Activated T-helper 17 cell treated with anti-CD3 and anti-CD28 coated beads, Interleukin-2, amount 50 U/mL, for 72 hours (primary cell): ENCODE measurements around the gene APEH. TPM values are rescaled to one million over a fixed set of nuclear protein-coding genes. Genes with fewer than 3 reads are reported as not detected.
A peak's percentile ranks its signal among the peaks of the same experiment; 100 is the strongest.
"Not testable (repeated sequence)": the region's sequence is repeated elsewhere in the genome, so short reads cannot be mapped to it uniquely, and the experiment has no call there.

ENCODE experiments used
- ATAC-seq: fragments of 150-1000 bp; cut with Tn5 transposase; replicated peaks from 2 replicates; pipeline ENCODE4 v1.10.0; 2021; ENCODE audit warnings: mild to moderate bottlenecking, moderate library complexity
- H3K27ac Mint-ChIP-seq: one replicate; pipeline ENCODE4 v1.8.0; 2022; ENCODE audit warnings: mixed read lengths
- H3K27me3 Mint-ChIP-seq: one replicate; pipeline ENCODE4 v1.8.0; 2022; ENCODE audit warnings: mixed read lengths
- H3K36me3 Mint-ChIP-seq: one replicate; pipeline ENCODE4 v1.8.0; 2022; ENCODE audit warnings: low read depth, mild to moderate bottlenecking, mixed read lengths
- H3K4me1 Mint-ChIP-seq: one replicate; pipeline ENCODE4 v1.8.0; 2022; ENCODE audit warnings: mixed read lengths
- H3K4me3 Mint-ChIP-seq: one replicate; pipeline ENCODE4 v1.8.0; 2022; ENCODE audit warnings: mild to moderate bottlenecking, mixed read lengths
- H3K9me3 Mint-ChIP-seq: one replicate; pipeline ENCODE4 v1.8.0; 2022; ENCODE audit warnings: mixed read lengths
- total RNA-seq, 2 donors: library from RNA; stranded (reverse); gene quantifications; one replicate each; pipeline ENCODE4 v1.2.3, GENCODE V29; 2022

APEH gene
- total RNA-seq, 2 donors from 2014 or later: 88.6 to 184 TPM

- H3K9me3 Mint-ChIP-seq: not testable (repeated sequence)
Observed at GRCh38 chr3:49686346-49686745, 12.2 kb downstream of the APEH start.

GRCh38 chr3:49686769-49687423, 12.7 kb downstream of the APEH start:
- not testable (repeated sequence) for H3K27me3 Mint-ChIP-seq, H3K27ac Mint-ChIP-seq, H3K9me3 Mint-ChIP-seq, H3K4me1 Mint-ChIP-seq
- H3K4me3 Mint-ChIP-seq: peak overlapping the region; percentile 96
- H3K36me3 Mint-ChIP-seq: peaks cover 24% of the 10 kb centered on the region
- peak; percentile 50 for ATAC-seq

More at GRCh38 chr3:49686346-49686745, 12.2 kb downstream of the APEH start:
- not testable (repeated sequence) for H3K27ac Mint-ChIP-seq, H3K4me1 Mint-ChIP-seq, H3K27me3 Mint-ChIP-seq
- H3K4me3 Mint-ChIP-seq: peak overlapping the region; percentile 96
- peak; percentile 25 for ATAC-seq
- peaks cover 24% of the 10 kb centered on the region for H3K36me3 Mint-ChIP-seq

GRCh38 chr3:49687424-49687795, 13.3 kb downstream of the APEH start:
- H3K36me3 Mint-ChIP-seq: peaks cover 24% of the 10 kb centered on the region
- not testable (repeated sequence) for H3K27ac Mint-ChIP-seq, H3K27me3 Mint-ChIP-seq, H3K4me1 Mint-ChIP-seq, H3K9me3 Mint-ChIP-seq, ATAC-seq
- H3K4me3 Mint-ChIP-seq: peak overlapping the region; percentile 96

GRCh38 chr3:49688338-49689045, 14.3 kb downstream of the APEH start:
- H3K4me1 Mint-ChIP-seq: not testable (repeated sequence)

GRCh38 chr3:49689046-49689907, 15.1 kb downstream of the APEH start, which contains the start of the genes MST1 and RNF123:
Gene MST1 (minus strand): TSS chr3:49689474. CDS start chr3:49688691, 783 bp downstream.
Gene RNF123 (plus strand): TSS chr3:49689557. CDS start chr3:49691166, 1,609 bp downstream.
- H3K27ac Mint-ChIP-seq: peak within 1 kb of the TSS; percentile 99
- H3K4me1 Mint-ChIP-seq: peaks cover 10% of the 10 kb centered on the region
- H3K9me3 Mint-ChIP-seq: no peaks in the 10 kb centered on the region
- ATAC-seq: peak; percentile 81
- H3K4me3 Mint-ChIP-seq: peak within 1 kb of the TSS; percentile 96
- peaks cover 18% of the 10 kb centered on the region for H3K36me3 Mint-ChIP-seq
- no peaks in the 10 kb centered on the region for H3K27me3 Mint-ChIP-seq

More at GRCh38 chr3:49688338-49689045, 14.3 kb downstream of the APEH start:
- ATAC-seq, H3K27me3 Mint-ChIP-seq, H3K9me3 Mint-ChIP-seq: not testable (repeated sequence)
- Mint-ChIP-seq H3K27ac (peak overlapping the region; percentile 99), H3K4me3 (peak overlapping the region; percentile 96), H3K36me3 (peaks cover 14% of the 10 kb centered on the region)

GRCh38 chr3:49689908-49690624, 15.9 kb downstream of the APEH start:
- H3K36me3 Mint-ChIP-seq: peaks cover 20% of the 10 kb centered on the region
- peak overlapping the region; percentile 96 for H3K4me3 Mint-ChIP-seq
- H3K4me1 Mint-ChIP-seq, ATAC-seq, H3K27me3 Mint-ChIP-seq, H3K9me3 Mint-ChIP-seq: not testable (repeated sequence)
- H3K27ac Mint-ChIP-seq: peak overlapping the region; percentile 99

- peak overlapping the region; percentile 99 for H3K27ac Mint-ChIP-seq
- H3K4me1 Mint-ChIP-seq, ATAC-seq, H3K9me3 Mint-ChIP-seq, H3K27me3 Mint-ChIP-seq: not testable (repeated sequence)
- H3K4me3 Mint-ChIP-seq: peak overlapping the region; percentile 96
- peaks cover 20% of the 10 kb centered on the region for H3K36me3 Mint-ChIP-seq
Observed at GRCh38 chr3:49690856-49691255, 16.7 kb downstream of the APEH start.

- H3K4me1 Mint-ChIP-seq, H3K9me3 Mint-ChIP-seq, H3K27me3 Mint-ChIP-seq, ATAC-seq, H3K27ac Mint-ChIP-seq: not testable (repeated sequence)
- Mint-ChIP-seq H3K36me3 (peaks cover 20% of the 10 kb centered on the region), H3K4me3 (peak overlapping the region; percentile 96)
Observed at GRCh38 chr3:49691481-49691880, 17.3 kb downstream of the APEH start.

- peak overlapping the region; percentile 50 for H3K27ac Mint-ChIP-seq
- H3K4me1 Mint-ChIP-seq, ATAC-seq, H3K4me3 Mint-ChIP-seq, H3K9me3 Mint-ChIP-seq, H3K27me3 Mint-ChIP-seq: not testable (repeated sequence)
- peaks cover 12% of the 10 kb centered on the region for H3K36me3 Mint-ChIP-seq
Observed at GRCh38 chr3:49694409-49695070, 20.4 kb downstream of the APEH start.

- not testable (repeated sequence) for H3K4me1 Mint-ChIP-seq, H3K4me3 Mint-ChIP-seq, H3K9me3 Mint-ChIP-seq, H3K27me3 Mint-ChIP-seq, ATAC-seq, H3K27ac Mint-ChIP-seq
- H3K36me3 Mint-ChIP-seq: peaks cover 10% of the 10 kb centered on the region
Observed at GRCh38 chr3:49695350-49696015, 21.3 kb downstream of the APEH start.

- no peak overlapping the region for H3K4me3 Mint-ChIP-seq
- H3K27ac Mint-ChIP-seq: no peak overlapping the region
Observed at GRCh38 chr3:49699281-49699979, 25.3 kb downstream of the APEH start.

GRCh38 chr3:49700014-49700413, 25.9 kb downstream of the APEH start:
- Mint-ChIP-seq H3K36me3 (peaks cover 15% of the 10 kb centered on the region), H3K27me3 (no peaks in the 10 kb centered on the region), H3K4me3 (no peak overlapping the region), H3K27ac (no peak overlapping the region), H3K4me1 (no peaks in the 10 kb centered on the region), H3K9me3 (no peaks in the 10 kb centered on the region)
- no peak for ATAC-seq

More at GRCh38 chr3:49699281-49699979, 25.3 kb downstream of the APEH start:
- Mint-ChIP-seq H3K9me3 (no peaks in the 10 kb centered on the region), H3K27me3 (no peaks in the 10 kb centered on the region), H3K36me3 (peaks cover 16% of the 10 kb centered on the region), H3K4me1 (no peaks in the 10 kb centered on the region)
- ATAC-seq: no peak
